Body of pancreas (tissue), 4 donors: ENCODE measurements around the gene RASA3.

Experiments used
- POLR2A ChIP-seq, 3 donors: fragments of 450-650 bp; IDR thresholded peaks; one replicate each; pipeline ENCODE4 v1.6.1; 2016; ENCODE audit warnings: antibody characterized with exemption in 3 of 3, mild to moderate bottlenecking in 2 of 3
- TF ChIP-seq, protein P1 (sequence below), 7 experiments: fragments of 450-650 bp in 4 of 7; fragments of 200-600 bp in 3 of 7; sonication (generic) in 3 of 7; IDR thresholded peaks; one replicate each; pipeline ENCODE4 v1.5.1; 2016 to 2019; ENCODE audit warnings: antibody characterized with exemption in 7 of 7

- TF ChIP-seq, protein P1, sequence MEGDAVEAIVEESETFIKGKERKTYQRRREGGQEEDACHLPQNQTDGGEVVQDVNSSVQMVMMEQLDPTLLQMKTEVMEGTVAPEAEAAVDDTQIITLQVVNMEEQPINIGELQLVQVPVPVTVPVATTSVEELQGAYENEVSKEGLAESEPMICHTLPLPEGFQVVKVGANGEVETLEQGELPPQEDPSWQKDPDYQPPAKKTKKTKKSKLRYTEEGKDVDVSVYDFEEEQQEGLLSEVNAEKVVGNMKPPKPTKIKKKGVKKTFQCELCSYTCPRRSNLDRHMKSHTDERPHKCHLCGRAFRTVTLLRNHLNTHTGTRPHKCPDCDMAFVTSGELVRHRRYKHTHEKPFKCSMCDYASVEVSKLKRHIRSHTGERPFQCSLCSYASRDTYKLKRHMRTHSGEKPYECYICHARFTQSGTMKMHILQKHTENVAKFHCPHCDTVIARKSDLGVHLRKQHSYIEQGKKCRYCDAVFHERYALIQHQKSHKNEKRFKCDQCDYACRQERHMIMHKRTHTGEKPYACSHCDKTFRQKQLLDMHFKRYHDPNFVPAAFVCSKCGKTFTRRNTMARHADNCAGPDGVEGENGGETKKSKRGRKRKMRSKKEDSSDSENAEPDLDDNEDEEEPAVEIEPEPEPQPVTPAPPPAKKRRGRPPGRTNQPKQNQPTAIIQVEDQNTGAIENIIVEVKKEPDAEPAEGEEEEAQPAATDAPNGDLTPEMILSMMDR (IDR thresholded peaks at IDR 0.05), result no peak
- no peak for TF ChIP-seq POLR2A (IDR thresholded peaks at IDR 0.05)
Observed at GRCh38 chr13:114016321-114017027, 115.9 kb downstream of the RASA3 start.
